Fibroblast of pulmonary artery (primary cell): ENCODE results near the gene MICAL2.

Experiments used
- DNase-seq: peaks from one replicate; pipeline ENCODE4 v3.0.0-alpha.2; 2010; ENCODE audit warnings: low read depth
- H3K4me3 ChIP-seq: replicated peaks from 2 replicates; pipeline ENCODE4 v1.5.1; 2011; ENCODE audit warnings: low read depth, mild to moderate bottlenecking, control low read depth, low read length, moderate library complexity
- TF ChIP-seq, protein P1 (sequence below): IDR thresholded peaks from 2 replicates; pipeline ENCODE4 v1.5.1; 2011; ENCODE audit warnings: mild to moderate bottlenecking, control low read depth, low read length, inconsistent platforms; ENCODE audit errors: missing control alignments

Gene MICAL2

DNA sequence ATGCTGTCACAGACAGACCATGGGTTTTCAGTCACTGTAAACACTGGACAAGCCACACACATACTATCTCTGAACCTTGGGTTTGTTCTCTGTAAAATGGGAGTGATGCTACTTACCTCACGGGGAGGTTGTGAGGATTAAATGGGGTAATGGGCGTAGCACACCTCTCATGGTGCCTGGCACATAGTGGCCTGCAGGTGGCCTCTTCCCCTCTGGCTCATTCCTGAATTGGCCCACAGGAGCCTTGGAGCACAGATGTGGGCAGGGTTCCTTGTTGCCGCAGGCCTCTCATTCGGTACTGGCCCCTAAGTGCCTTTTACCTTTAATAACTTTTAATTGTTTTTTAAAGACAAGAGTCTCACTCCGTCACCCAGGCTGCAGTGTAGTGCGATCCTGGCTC, 11.7 kb downstream of the MICAL2 start:
- TF ChIP-seq, protein P1, sequence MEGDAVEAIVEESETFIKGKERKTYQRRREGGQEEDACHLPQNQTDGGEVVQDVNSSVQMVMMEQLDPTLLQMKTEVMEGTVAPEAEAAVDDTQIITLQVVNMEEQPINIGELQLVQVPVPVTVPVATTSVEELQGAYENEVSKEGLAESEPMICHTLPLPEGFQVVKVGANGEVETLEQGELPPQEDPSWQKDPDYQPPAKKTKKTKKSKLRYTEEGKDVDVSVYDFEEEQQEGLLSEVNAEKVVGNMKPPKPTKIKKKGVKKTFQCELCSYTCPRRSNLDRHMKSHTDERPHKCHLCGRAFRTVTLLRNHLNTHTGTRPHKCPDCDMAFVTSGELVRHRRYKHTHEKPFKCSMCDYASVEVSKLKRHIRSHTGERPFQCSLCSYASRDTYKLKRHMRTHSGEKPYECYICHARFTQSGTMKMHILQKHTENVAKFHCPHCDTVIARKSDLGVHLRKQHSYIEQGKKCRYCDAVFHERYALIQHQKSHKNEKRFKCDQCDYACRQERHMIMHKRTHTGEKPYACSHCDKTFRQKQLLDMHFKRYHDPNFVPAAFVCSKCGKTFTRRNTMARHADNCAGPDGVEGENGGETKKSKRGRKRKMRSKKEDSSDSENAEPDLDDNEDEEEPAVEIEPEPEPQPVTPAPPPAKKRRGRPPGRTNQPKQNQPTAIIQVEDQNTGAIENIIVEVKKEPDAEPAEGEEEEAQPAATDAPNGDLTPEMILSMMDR: peak; percentile 49
- peak; percentile 29 for DNase-seq
- no peak overlapping the region for H3K4me3 ChIP-seq

DNA sequence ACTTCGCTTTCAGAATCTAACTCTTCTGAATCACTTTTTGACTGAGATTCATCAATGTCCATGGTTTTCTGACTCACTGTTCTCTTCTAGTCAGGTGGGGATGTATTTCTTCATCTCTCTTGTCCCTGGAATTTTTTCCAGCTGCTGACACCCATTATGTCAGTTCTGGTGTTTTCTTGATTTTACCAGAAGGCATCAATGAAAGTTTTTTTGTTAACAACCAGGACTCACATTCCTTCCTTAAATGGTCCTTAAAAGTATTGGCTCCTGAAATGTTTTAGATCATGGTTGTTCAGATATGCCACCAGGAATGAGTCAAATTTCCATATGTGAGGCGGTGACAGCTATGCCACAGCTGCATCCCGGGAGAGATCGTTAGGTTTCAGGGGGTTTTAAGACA, 12.9 kb downstream of the MICAL2 start:
- TF ChIP-seq, protein P1: no peak
- no peak overlapping the region for H3K4me3 ChIP-seq
- peak; percentile 75 for DNase-seq

DNA sequence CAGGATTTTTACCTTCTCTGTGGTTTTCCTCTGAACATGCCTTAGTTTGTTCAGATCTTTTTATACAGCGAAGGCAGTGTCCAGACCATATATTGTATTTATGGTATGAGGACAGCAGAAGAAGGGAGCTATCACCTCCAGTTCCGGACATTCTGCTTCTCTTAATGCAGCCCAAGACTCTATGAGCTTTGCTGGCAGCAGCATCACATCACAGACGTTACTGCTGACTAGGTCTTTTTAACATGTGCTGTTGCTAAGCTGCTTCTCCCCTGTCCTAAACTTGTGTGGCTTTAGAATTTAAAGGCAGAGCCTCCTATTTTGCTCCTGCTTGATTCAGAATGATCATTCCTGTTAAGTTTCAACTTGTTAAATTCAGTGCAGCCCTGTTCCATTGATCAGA, 13.4 kb downstream of the MICAL2 start:
- TF ChIP-seq, protein P1: no peak
- peak; percentile 50 for DNase-seq
- no peak overlapping the region for H3K4me3 ChIP-seq

DNA sequence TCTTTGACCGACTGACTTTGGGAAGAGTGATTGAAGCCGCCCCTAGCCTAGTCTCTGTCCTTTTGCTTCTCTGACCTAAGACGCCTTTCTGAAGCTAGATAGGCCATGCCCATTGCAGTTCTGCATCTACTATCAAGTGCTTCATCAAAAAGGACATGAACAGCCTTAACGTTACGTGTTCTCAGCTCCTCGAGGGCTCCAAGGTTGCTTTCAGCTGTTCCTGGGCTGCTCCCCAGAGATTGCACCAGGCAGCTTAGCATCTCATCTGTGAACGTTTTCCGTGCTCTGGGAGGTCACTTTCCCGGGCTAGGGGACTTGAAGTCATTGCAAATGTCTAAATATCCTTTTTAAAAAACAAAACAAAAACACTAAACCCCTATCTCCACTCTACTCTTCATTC, 13.9 kb downstream of the MICAL2 start:
- TF ChIP-seq, protein P1: no peak
- no peak overlapping the region for H3K4me3 ChIP-seq
- DNase-seq: no peak

DNA sequence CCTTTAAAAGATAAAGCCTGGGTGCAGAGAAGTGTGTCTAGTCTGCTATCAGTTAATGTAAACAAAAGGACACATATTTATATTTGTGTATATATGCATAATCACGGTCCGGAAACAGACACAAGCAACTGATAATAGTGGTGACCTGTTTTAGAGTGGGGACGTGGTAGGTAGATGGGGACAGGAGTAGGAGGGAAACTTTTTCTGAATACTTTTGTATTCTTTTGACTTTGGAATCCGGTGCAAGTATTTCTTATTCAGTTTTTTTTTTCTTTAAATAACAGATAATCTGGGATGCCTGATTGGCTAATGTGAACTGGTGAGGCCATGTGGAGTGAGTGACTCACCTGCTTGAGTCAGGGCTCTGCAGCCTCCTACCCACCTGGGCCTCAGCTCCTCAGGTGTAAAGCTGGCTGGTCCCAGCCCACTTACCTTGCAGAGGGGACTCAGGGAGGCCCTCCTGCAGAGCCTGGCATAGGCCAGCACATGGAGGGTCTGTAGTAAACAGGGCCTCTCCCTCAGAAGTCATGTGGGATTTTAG, 15.3 kb downstream of the MICAL2 start:
- TF ChIP-seq, protein P1: no peak
- DNase-seq: no peak
- no peak overlapping the region for H3K4me3 ChIP-seq

DNA sequence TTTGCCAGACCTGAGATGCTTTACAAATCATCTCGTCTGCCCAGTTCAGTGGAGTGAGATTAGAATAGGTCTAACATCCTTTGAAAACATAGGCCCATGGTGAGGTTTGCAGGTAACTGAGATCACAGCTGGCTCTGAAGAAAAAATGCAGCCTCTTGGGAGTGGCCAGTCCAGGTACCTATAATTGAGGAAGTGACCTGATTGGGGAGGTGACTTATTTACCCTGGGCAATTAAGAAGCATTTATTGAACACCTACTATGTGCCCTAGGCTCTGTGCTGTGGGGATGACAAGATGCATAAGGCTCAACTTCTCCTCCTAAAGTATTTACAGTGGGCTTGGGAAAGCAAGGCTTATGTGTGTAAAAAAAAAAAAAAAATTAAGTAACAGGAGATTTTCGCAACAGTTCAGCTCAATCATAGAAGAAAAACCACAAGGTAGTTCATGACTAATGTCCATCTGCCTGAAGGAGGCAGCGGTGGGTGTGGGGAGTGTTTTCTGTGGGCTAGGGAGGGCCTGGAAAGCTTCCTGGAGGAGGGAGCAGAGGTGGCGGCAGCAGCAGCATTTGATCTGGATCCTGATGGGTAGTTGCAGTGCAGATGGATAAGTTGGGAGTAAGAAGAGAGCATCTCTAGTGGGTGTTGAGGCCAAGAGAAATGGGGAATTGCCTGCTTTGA, 16.1 kb downstream of the MICAL2 start:
- no peak overlapping the region for H3K4me3 ChIP-seq
- TF ChIP-seq, protein P1: peak; percentile 23
- peak; percentile 88 for DNase-seq

DNA sequence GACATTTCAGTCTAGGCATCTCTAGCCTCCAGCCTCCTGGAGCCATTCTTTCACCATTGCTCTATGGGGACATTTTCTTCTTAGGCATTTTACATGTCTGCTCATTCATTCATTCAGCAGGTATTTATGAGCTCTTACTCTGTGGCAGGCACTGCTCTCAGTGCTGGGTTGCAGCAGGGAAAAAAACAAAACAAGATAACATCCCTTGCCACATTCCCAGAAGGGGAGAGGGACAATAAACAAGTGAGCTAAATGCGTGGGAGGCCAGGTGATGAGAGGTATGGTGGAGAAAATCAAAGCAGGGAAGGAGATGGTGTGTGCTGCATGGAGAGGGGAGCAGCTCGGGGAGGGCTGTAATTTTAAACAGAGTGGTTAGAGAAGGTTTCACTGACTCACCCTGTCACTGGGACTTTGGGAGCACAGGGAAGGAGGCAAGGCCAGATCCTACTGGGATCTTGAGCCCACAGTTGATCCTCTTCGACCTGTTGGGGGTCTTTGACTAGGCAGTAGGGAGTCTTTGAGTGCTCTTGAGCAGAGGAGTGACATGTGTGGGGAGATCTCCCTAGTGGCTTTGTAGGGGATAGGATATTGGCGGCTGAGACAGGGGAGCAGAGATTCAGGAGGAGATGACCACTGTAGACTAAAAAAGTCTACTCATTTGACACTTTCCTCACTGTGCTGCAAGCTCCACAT, 17.0 kb downstream of the MICAL2 start:
- no peak for DNase-seq
- TF ChIP-seq, protein P1: no peak

More for the DNA sequence above, 17.0 kb downstream of the MICAL2 start:
- no peak overlapping the region for H3K4me3 ChIP-seq
